ENCODE measurements around the gene STIP1.

GRCh38 chr11:64245401-64245796 lies 59.4 kb downstream of the STIP1 start:
- TF ChIP-seq RFX5 (IDR thresholded peaks at IDR 0.05; ENCODE audit: low read depth, low read length) (no peak), CTCF (conservative IDR thresholded peaks at IDR 0.05; ENCODE audit: low read depth, low read length) (no peak), ELK1 (IDR thresholded peaks at IDR 0.05; ENCODE audit: borderline replicate concordance, low read depth, low read length) (no peak), POLR2A (IDR thresholded peaks at IDR 0.05; ENCODE audit: low read depth, low read length) (no peak), CEBPB (IDR thresholded peaks at IDR 0.05; ENCODE audit: low read depth, low read length) (no peak), FOS (IDR thresholded peaks at IDR 0.05; ENCODE audit: low read depth, low read length) (no peak), NFE2L2 (IDR thresholded peaks at IDR 0.05; ENCODE audit: low read depth, low read length) (no peak), SMC3 (IDR thresholded peaks at IDR 0.05; ENCODE audit: low read depth, low read length) (no peak), MAZ (IDR thresholded peaks at IDR 0.05; ENCODE audit: borderline replicate concordance, low read depth, low read length) (no peak), RCOR1 (IDR thresholded peaks at IDR 0.05; ENCODE audit: insufficient replicate concordance, low read length) (no peak), RAD21 (IDR thresholded peaks at IDR 0.05; ENCODE audit: low read length) (no peak), MAFK (IDR thresholded peaks at IDR 0.05; ENCODE audit: low read depth, low read length) (no peak), MXI1 (IDR thresholded peaks at IDR 0.05; ENCODE audit: borderline replicate concordance, low read depth, low read length) (no peak)
